NB4 (cell line): ENCODE data around the gene PRCC.

Experiments used
- DNase-seq: peaks from one replicate; pipeline ENCODE4 v3.0.0; 2010; ENCODE audit warnings: low read depth
- H3K4me3 ChIP-seq: one replicate; pipeline ENCODE4 v1.5.1; 2011; ENCODE audit warnings: mild to moderate bottlenecking, low read depth, low read length, moderate library complexity
- MYC ChIP-seq: IDR thresholded peaks from 2 replicates; pipeline ENCODE4 v1.6.1; 2011; ENCODE audit warnings: low read depth, low read length
- POLR2A ChIP-seq: IDR thresholded peaks from 2 replicates; pipeline ENCODE4 v1.6.1; 2011; ENCODE audit warnings: mild to moderate bottlenecking; ENCODE audit not compliant: insufficient read length; ENCODE audit errors: extremely low read depth
- TF ChIP-seq, protein P1 (sequence below): IDR thresholded peaks from one replicate; pipeline ENCODE4 v1.5.1; 2012; ENCODE audit warnings: low read depth, low read length
- TF ChIP-seq, protein P2 (sequence below): IDR thresholded peaks from 2 replicates; pipeline ENCODE4 v1.6.1; 2011; ENCODE audit warnings: low read depth, low read length

PRCC gene

DNA sequence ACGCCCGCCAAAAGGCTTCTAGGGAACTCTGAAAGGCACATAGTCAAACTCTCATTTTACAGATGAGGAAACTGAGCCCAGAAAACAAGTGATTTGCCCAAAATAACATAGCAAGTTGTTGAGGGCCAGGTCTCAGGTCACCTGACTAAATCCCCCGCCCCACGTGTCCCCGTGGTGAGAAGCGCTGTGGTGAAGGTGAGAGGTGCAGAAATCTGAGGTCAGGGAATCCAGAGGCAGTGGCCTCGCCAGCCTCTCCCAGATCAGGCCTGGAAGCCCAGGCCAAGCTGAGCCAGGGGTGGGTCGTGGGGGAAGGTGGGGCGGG is 21.0 kb upstream of the PRCC start:
- no peak for DNase-seq
- no peak overlapping the region for H3K4me3 ChIP-seq
- TF ChIP-seq, protein P1, sequence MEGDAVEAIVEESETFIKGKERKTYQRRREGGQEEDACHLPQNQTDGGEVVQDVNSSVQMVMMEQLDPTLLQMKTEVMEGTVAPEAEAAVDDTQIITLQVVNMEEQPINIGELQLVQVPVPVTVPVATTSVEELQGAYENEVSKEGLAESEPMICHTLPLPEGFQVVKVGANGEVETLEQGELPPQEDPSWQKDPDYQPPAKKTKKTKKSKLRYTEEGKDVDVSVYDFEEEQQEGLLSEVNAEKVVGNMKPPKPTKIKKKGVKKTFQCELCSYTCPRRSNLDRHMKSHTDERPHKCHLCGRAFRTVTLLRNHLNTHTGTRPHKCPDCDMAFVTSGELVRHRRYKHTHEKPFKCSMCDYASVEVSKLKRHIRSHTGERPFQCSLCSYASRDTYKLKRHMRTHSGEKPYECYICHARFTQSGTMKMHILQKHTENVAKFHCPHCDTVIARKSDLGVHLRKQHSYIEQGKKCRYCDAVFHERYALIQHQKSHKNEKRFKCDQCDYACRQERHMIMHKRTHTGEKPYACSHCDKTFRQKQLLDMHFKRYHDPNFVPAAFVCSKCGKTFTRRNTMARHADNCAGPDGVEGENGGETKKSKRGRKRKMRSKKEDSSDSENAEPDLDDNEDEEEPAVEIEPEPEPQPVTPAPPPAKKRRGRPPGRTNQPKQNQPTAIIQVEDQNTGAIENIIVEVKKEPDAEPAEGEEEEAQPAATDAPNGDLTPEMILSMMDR, result no peak
- TF ChIP-seq, protein P2, sequence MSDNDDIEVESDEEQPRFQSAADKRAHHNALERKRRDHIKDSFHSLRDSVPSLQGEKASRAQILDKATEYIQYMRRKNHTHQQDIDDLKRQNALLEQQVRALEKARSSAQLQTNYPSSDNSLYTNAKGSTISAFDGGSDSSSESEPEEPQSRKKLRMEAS, result no peak
- TF ChIP-seq POLR2A (no peak), MYC (no peak)

DNA sequence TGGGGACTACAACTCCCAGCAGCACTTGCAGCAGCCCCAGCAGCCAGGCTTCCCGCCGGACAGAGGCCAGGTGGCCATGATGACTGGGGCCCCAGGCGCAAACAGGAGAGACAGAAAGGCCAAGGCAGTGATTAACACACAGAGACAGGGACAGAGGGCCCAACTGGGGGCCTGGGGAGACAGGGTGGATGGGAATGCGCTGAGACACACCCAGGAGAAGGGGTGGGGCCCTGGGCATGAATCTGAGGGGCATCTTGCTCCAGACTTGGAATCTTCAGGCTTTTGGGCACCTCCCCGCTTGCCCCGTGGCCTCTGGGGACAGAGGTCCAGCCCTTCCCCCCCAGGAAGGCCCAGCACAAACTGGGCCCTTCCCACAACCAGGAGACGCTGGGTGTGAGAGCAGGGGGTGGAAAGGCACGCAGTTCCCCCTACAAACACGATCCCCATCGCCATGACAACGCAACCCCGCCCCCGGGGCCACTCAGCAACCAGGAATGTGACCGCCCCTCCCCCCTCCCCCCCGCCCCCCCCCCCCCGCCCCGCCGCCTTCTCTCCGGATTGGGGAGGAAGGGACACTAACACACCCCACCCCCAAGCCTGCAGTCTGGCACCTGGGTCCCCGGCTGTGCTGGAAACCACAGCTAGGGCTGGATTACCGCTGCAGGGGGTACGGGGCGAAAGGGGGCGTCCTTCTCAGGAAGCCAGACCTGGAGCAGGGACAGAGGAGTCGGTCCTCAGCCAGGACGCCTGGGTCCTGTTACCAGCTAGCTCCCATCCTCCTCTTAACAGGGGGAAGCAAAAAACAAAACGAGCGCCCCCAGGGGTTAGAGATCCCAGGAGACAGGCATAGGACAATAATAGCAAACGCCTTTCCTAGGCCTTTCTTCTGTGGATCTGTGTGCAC is 20.4 kb upstream of the PRCC start:
- peak; percentile 77 for DNase-seq
- peak overlapping the region; percentile 99 for H3K4me3 ChIP-seq
- TF ChIP-seq, protein P2, result no peak
- TF ChIP-seq, protein P1, result peak; percentile 23

DNA sequence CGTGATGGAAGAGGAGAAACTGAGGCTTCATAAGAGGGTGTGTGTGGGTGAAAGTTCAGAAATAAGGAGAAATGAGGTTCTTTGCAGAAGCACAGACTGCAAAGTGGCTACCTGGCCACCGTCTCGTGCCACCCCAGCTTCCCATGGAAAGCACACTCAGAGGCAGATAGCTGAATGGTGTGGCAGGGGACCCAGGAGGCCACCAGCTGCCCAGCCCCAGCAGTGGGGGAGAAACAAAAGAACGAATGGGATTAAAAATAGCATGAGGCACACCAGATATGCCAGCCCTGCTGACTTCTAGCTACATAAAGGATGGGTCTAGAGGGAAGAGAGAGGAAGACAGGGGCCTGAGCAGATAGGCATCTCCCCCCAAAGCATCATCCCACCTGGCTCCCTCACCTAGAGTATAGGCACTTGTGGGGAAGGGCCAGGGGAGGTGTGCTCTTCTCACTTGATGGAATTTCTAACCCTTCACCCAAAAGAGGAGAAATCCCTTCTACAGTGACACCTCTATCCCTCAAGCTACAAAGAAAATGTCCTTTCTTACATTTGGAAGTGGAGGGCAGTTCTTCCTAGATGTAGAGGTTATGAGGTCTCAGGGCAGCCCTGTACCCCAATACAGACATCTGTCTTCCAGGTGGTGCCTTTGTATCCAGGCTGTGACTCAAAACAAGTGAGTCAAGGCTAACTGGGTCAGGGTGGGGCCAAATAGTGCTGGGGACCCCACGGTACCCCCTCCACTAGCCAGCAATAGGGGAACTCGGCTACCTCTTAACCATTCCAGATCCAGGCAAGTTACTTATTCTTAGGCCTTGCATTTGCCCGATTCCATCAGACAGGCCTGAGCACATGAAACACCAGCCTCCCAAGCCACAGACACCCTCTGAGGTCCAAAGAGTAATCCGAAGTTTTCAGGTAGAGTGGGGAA is 19.3 kb upstream of the PRCC start:
- no peak for DNase-seq
- TF ChIP-seq, protein P1, result no peak
- H3K4me3 ChIP-seq, result peak overlapping the region; percentile 99

DNA sequence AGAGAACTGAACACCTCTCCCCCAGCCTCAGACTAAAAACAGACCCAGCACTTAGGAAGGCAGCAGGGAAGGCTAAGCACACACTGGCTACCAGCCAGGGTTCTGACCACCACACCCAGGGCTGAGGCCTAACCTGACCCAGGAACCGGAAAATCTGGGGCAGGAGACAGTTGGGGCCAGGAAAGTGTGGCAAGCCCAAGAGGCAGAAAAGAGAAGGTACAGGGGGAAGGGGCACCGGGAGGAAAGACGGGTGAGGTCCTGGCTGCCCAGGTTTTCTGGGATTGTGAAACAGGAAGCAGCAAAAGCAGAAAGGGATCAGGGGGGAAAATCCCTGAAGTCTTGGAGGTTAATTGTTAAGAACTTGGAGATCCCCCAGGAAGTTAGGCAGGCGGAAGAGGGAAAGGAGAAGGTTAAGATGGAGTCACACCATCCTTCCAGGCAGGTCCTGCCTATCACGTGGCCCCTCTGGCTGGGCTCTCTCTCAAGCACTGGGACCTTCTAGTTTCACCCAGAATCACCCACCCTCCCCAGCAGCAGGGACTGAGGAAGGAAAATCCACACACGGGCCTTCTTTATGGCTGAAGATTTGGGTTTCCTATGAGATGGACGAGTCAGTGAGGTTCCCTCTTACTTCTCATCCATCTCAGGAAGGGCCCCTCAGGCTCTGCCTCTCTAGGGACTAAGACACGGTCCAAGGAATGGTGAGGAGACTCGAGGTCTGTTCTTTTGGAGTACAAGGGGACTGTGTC is 18.5 kb upstream of the PRCC start:
- peak; percentile 71 for DNase-seq
- TF ChIP-seq, protein P1, result no peak
- TF ChIP-seq, protein P2, result peak; percentile 74
- TF ChIP-seq MYC, result no peak
- peak overlapping the region; percentile 99 for H3K4me3 ChIP-seq

DNA sequence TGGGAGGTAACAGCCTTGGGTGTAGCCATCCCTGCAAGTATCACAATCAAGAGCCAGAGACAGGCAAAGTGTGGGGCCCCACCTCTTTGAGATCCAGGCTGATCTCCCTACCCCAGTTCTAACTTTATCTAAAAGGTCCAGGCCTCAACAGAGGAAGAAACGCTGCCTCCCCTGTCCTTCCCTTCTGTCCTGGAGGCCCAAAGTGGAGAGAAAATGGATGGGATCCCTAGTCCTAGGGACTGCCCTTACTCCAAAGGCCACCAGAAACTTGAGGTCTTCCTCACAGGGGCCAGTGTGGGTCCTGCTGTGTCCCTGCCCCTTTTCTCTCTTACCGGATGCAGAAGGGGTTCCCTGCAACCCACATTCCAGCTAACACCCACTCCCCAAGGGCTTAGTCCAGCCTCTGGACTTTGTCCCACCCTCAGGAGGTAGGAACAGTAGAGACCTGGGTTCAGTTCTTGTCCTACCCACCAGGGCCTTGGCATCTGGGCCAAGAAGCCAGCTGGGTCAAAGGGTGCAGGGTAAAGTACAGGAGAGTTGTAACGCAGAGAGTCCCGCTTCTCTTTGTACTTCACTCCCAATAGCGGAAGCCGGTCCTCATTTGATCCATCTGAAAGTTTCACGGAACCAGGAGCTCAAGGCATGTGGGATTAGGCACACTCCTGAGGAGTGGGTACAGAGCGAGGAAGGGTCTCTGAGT is 17.8 kb upstream of the PRCC start:
- peak; percentile 59 for DNase-seq
- TF ChIP-seq MYC, result no peak
- no peak for TF ChIP-seq POLR2A
- TF ChIP-seq, protein P1, result no peak
- TF ChIP-seq, protein P2, result no peak
- peak overlapping the region; percentile 99 for H3K4me3 ChIP-seq
